Calu3 (cell line): ENCODE measurements around the gene ADCY7. TPM values are rescaled to one million over a fixed set of nuclear protein-coding genes. Genes with fewer than 3 reads are reported as not detected.

Experiments used
- BruUV-seq: library from RNA; stranded (reverse); fragments of 400-500 nt; replicated peaks from 2 replicates; lab custom pipeline; 2021; lab: Mats Ljungman, UMichigan
- CTCF ChIA-PET: fragments of 300-600 bp; sonication (Branson Sonifier 250); formaldehyde crosslinking; loops from one replicate; lab custom pipeline; 2022; ENCODE audit warnings: antibody characterized with exemption; lab: Charles Lee
- DNase-seq: peaks from one replicate; pipeline ENCODE4 v3.0.0; 2022
- H3K27ac Mint-ChIP-seq: one replicate; pipeline ENCODE4 v1.8.0; 2022; ENCODE audit warnings: mixed read lengths; ENCODE audit not compliant: unreplicated experiment
- H3K27me3 Mint-ChIP-seq: one replicate; pipeline ENCODE4 v1.8.0; 2022; ENCODE audit warnings: mixed read lengths; ENCODE audit not compliant: unreplicated experiment
- H3K36me3 Mint-ChIP-seq: one replicate; pipeline ENCODE4 v1.8.0; 2022; ENCODE audit warnings: mild to moderate bottlenecking, moderate library complexity, mixed read lengths; ENCODE audit not compliant: insufficient read depth, unreplicated experiment
- H3K4me1 Mint-ChIP-seq: one replicate; pipeline ENCODE4 v1.8.0; 2022; ENCODE audit warnings: mild to moderate bottlenecking, low read depth, mixed read lengths; ENCODE audit not compliant: unreplicated experiment
- H3K4me3 Mint-ChIP-seq: one replicate; pipeline ENCODE4 v1.8.0; 2022; ENCODE audit warnings: mild to moderate bottlenecking, low read depth, moderate library complexity, mixed read lengths; ENCODE audit not compliant: unreplicated experiment
- H3K9me3 Mint-ChIP-seq: one replicate; pipeline ENCODE4 v1.8.0; 2022; ENCODE audit warnings: low read depth, mixed read lengths; ENCODE audit not compliant: unreplicated experiment
- intact Hi-C: fragments of 100-400 bp; cut with micrococcal nuclease; formaldehyde crosslinking; loops from one replicate; pipeline ENCODE4 v1.10.0; 2022; ENCODE audit not compliant: unreplicated experiment
- total RNA-seq: library from RNA; stranded (reverse); gene quantifications from 2 replicates; pipeline ENCODE4 v1.2.3, GENCODE V29; 2022
- TF ChIP-seq, protein P1 (sequence below): fragments of 200-600 bp; IDR thresholded peaks from one replicate; pipeline ENCODE4 v1.8.0; 2022; ENCODE audit warnings: antibody characterized with exemption; ENCODE audit not compliant: unreplicated experiment

The ADCY7 gene
- total RNA-seq, 1 experiment from 2014 or later, result 67.7 TPM

DNA sequence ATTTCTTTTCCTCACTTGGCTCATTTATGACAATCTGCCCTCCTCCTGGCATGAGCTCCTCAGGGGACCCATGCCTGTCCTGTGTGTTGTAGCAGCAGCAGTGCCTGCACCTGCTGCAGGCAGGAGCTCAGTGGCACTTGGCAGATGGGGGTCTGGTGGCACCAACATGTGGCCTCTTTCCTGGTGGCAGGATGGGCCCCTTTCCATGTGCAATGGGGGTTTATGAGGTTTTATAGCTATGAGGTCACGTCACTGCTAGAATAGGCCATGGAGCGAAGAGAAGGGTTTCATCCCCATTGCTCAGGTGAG is 7.0 kb downstream of the ADCY7 start:
- DNase-seq, result no peak
- no TSS peak for BruUV-seq
- intact Hi-C loops, result no loop called here
- no peak overlapping the region for H3K4me3 Mint-ChIP-seq
- CTCF ChIA-PET, result no interaction called here
- H3K36me3 Mint-ChIP-seq, result peaks cover 6% of the 10 kb centered on the region
- H3K4me1 Mint-ChIP-seq, result peaks cover 12% of the 10 kb centered on the region
- no peaks in the 10 kb centered on the region for H3K27me3 Mint-ChIP-seq
- H3K27ac Mint-ChIP-seq, result no peak overlapping the region
- peaks cover 1% of the 10 kb centered on the region for H3K9me3 Mint-ChIP-seq
- TF ChIP-seq, protein P1, sequence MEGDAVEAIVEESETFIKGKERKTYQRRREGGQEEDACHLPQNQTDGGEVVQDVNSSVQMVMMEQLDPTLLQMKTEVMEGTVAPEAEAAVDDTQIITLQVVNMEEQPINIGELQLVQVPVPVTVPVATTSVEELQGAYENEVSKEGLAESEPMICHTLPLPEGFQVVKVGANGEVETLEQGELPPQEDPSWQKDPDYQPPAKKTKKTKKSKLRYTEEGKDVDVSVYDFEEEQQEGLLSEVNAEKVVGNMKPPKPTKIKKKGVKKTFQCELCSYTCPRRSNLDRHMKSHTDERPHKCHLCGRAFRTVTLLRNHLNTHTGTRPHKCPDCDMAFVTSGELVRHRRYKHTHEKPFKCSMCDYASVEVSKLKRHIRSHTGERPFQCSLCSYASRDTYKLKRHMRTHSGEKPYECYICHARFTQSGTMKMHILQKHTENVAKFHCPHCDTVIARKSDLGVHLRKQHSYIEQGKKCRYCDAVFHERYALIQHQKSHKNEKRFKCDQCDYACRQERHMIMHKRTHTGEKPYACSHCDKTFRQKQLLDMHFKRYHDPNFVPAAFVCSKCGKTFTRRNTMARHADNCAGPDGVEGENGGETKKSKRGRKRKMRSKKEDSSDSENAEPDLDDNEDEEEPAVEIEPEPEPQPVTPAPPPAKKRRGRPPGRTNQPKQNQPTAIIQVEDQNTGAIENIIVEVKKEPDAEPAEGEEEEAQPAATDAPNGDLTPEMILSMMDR, result no peak

DNA sequence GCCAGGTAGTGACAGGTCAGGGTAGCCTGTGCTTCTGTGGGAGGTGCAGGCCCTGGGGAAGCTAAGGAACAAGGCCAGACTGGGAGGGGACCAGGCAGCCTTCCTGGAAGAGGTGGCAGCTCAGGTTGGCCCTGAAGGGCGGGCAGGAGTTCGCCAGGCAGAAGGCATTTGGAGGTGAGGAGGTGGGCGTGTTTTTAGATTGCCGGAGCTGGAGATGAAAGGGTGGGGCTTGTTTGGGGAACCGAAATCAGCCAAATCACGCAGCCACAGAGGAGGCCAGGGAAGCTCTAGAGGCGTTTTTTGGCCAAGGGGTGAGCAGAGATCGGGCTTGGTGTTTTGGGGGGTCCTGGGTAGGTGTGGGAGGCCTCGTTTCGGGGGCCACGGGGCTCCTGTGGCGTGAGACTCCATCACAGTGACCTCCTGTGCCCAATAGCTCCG is 7.6 kb downstream of the ADCY7 start:
- Mint-ChIP-seq H3K27me3 (no peaks in the 10 kb centered on the region), H3K4me1 (peaks cover 18% of the 10 kb centered on the region), H3K27ac (no peak overlapping the region), H3K4me3 (no peak overlapping the region), H3K36me3 (peaks cover 6% of the 10 kb centered on the region), H3K9me3 (peaks cover 3% of the 10 kb centered on the region)
- no TSS peak for BruUV-seq
- TF ChIP-seq, protein P1, result no peak
- intact Hi-C loops, result no loop called here
- no peak for DNase-seq
- CTCF ChIA-PET, result no interaction called here

DNA sequence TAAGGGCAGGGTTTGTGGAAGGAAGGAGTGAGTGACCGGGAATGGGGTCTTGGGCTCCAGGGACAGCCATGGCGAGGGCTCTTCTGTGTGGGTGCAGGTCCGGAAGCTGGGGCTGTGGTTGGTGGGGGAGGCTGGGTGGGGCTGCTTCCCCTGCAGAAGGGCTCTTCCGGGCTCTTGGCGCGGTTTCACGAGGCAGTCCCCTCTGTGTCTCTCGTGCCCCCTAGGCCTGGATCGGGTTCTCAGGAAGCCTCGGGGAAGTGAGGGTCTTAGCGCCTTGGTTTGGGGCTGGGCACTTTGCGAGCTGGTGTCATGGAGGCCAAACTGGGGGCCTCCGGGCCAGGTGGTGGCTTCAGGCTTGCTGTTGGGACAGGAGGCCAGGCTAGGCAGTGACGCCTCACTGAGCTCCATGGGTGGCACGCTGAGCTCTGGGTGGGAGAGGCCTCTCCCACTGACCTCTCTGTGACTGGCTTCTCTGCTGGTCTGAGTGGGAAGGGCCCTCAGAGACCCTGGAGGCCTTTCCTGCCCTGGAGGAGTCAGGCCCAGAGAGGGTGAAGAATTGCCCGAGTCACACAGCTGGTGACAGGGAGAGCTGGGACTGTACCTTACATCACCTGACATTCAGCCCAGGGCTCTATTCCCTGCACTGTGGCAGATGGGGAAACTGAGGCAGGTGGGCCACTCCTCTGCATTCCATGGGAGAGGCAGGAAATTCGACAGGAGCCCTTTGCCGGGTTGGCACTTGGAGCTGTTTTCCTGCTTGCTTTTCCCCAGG is 8.2 kb downstream of the ADCY7 start:
- TF ChIP-seq, protein P1, result no peak
- Mint-ChIP-seq H3K4me1 (peaks cover 24% of the 10 kb centered on the region), H3K36me3 (peaks cover 6% of the 10 kb centered on the region), H3K27me3 (no peaks in the 10 kb centered on the region), H3K9me3 (peaks cover 3% of the 10 kb centered on the region), H3K27ac (no peak overlapping the region), H3K4me3 (no peak overlapping the region)
- CTCF ChIA-PET, result no interaction called here
- no peak for DNase-seq
- intact Hi-C loops, result no loop called here
- BruUV-seq, result no TSS peak

DNA sequence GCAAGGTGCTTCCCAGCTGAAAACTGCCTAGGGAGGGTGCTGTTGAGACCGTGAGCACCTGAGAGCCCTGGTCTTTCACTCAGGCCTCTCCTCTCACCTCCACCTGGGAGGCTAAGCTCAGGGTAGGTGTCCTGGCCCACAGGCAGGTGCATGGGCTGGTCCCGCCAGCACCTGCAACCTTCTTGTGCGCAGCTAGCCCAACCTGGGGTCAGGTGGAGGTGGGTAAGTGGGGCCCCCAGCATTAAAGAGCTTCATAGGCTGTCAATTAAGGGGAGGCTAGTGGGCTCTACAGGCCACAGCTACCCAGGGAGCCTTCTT is 8.7 kb downstream of the ADCY7 start:
- intact Hi-C loops, result no loop called here
- CTCF ChIA-PET, result interaction anchor here (0.9 kb wide), 1 partner anchor 19 kb away, joined by 3 read pairs; no protein-coding TSS in a partner anchor
- Mint-ChIP-seq H3K27ac (no peak overlapping the region), H3K9me3 (peaks cover 3% of the 10 kb centered on the region), H3K4me1 (peaks cover 29% of the 10 kb centered on the region), H3K4me3 (no peak overlapping the region), H3K36me3 (peaks cover 6% of the 10 kb centered on the region), H3K27me3 (no peaks in the 10 kb centered on the region)
- DNase-seq, result no peak
- no TSS peak for BruUV-seq
- TF ChIP-seq, protein P1, result no peak
